ENCODE measurements around the gene SGIP1. TPM values are rescaled to one million over a fixed set of nuclear protein-coding genes. Genes with fewer than 3 reads are reported as not detected.

Gene SGIP1
- total and polyA plus RNA-seq, 2 of the 8 experiments (the other 6 are each of a cell fraction or from before 2014, with no cell fraction given) = 1.4 to 2.1 TPM

GRCh38 chr1:66685670-66686069 is 151.7 kb downstream of the SGIP1 start:
- POLR2A ChIA-PET (ENCODE audit: partially characterized antibody) = no interaction called here
- no peak for TF ChIP-seq RAD21 (IDR thresholded peaks at IDR 0.05 in 1 of 2, conservative IDR thresholded peaks at IDR 0.05 in 1 of 2; ENCODE audit: low read depth in 2 of 2, low read length in 2 of 2)
- TF ChIP-seq CHD1 (IDR thresholded peaks at IDR 0.05; ENCODE audit: low read depth, low read length) = no peak
- TF ChIP-seq ATF2 (IDR thresholded peaks at IDR 0.05; ENCODE audit: low read length) = no peak
- no peak for TF ChIP-seq PHF8 (conservative IDR thresholded peaks at IDR 0.05; ENCODE audit: low read depth, low read length)
- no peak for TF ChIP-seq EZH2 (IDR thresholded peaks at IDR 0.05; ENCODE audit: low read depth, low read length, severe bottlenecking)
- TF ChIP-seq SIRT6 (IDR thresholded peaks at IDR 0.05; ENCODE audit: low read length) = no peak
- TF ChIP-seq RBBP5 (IDR thresholded peaks at IDR 0.05; ENCODE audit: borderline replicate concordance, low read depth, low read length) = no peak
- no peak for TF ChIP-seq NANOG (IDR thresholded peaks at IDR 0.05; ENCODE audit: insufficient read depth, low read depth, low read length, poor library complexity, severe bottlenecking)
- no peak for TF ChIP-seq RXRA (IDR thresholded peaks at IDR 0.05; ENCODE audit: insufficient read depth, low read depth, low read length)
- no peak for TF ChIP-seq USF2 (IDR thresholded peaks at IDR 0.05; ENCODE audit: low read length)
- TF ChIP-seq BACH1 (IDR thresholded peaks at IDR 0.05; ENCODE audit: low read length) = no peak

More at GRCh38 chr1:66685670-66686069, 151.7 kb downstream of the SGIP1 start:
- no peaks in the 10 kb centered on the region for H4K20me1 ChIP-seq (replicated peaks in 1 of 2; ENCODE audit: control insufficient read depth in 1 of 2, insufficient read depth in 2 of 2, low read length in 2 of 2)
- H3K23me2 ChIP-seq (ENCODE audit: low read depth, low read length) = no peaks in the 10 kb centered on the region
- no peaks in the 10 kb centered on the region for H3K27me3 ChIP-seq (replicated peaks in 1 of 4; ENCODE audit: control insufficient read depth in 3 of 4, extremely low read depth in 1 of 4, insufficient read depth in 3 of 4, low read length in 3 of 4)
- H2AK5ac ChIP-seq (ENCODE audit: low read depth, low read length) = no peak overlapping the region
- no peak overlapping the region for H2BK12ac ChIP-seq (ENCODE audit: low read depth, low read length)
- no peak overlapping the region for H3K4me2 ChIP-seq (ENCODE audit: insufficient read depth in 1 of 2, low read depth in 2 of 2, low read length in 2 of 2)
- no peak overlapping the region for H3K18ac ChIP-seq (ENCODE audit: extremely low read depth, low read length)
- H3K56ac ChIP-seq (replicated peaks; ENCODE audit: insufficient read length, low read depth, low read length) = no peak overlapping the region
- 96% methylated on average over 1 of the region's 1 CpG; no CpG with 5 or more reads in 1 of the 2 experiments for WGBS, 2 experiments (ENCODE audit: extremely low coverage in 1 of 2, insufficient coverage in 1 of 2, insufficient read length in 1 of 2, insufficient replicate concordance in 2 of 2, low coverage in 1 of 2, low lambda C conversion rate in 2 of 2, missing lambda C conversion rate in 1 of 2)
- H4K5ac ChIP-seq (ENCODE audit: insufficient read length, low read depth, low read length) = no peak overlapping the region
- no peak overlapping the region for H3K9ac ChIP-seq (replicated peaks in 1 of 4; ENCODE audit: extremely low read depth in 1 of 4, low read depth in 3 of 4, low read length in 3 of 4)
- no peak overlapping the region for H2BK5ac ChIP-seq (ENCODE audit: low read depth, low read length)
- CTCF ChIA-PET (ENCODE audit: partially characterized antibody) = no interaction called here
- no peak overlapping the region for H3K27ac ChIP-seq (ENCODE audit: low read depth, low read length)
- no peak overlapping the region for H3K4ac ChIP-seq (replicated peaks; ENCODE audit: insufficient read length, low read depth, low read length)
- no peaks in the 10 kb centered on the region for H3K79me2 ChIP-seq (ENCODE audit: control insufficient read depth in 1 of 2, insufficient read depth in 2 of 2, low read length in 2 of 2)
- DNase-seq (ENCODE audit: low read depth in 1 of 2, low spot score in 2 of 2) (no peak), FAIRE-seq (no peak)
- H3K36me3 ChIP-seq (ENCODE audit: control insufficient read depth in 2 of 4, insufficient read depth in 4 of 4, low read length in 3 of 4) = no peaks in the 10 kb centered on the region
- H4K8ac ChIP-seq (ENCODE audit: extremely low read depth, insufficient read depth, low read length) = no peak overlapping the region
- H3K4me3 ChIP-seq (ENCODE audit: extremely low read depth in 1 of 4, insufficient read depth in 2 of 4, low read depth in 3 of 4, low read length in 4 of 4) = no peak overlapping the region
- H3K14ac ChIP-seq (ENCODE audit: insufficient read length) = no peak overlapping the region
- no peak overlapping the region for H2AFZ ChIP-seq (ENCODE audit: low read length)
- no peak overlapping the region for H2BK20ac ChIP-seq (ENCODE audit: low read length)
- no peak overlapping the region for H2BK120ac ChIP-seq (replicated peaks; ENCODE audit: low read depth, low read length)
- peaks cover 0 to 2% (median 0%) of the 10 kb centered on the region in 4 experiments; a peak in 1 of 7 replicates for H3K4me1 ChIP-seq (replicated peaks in 1 of 4; ENCODE audit: control insufficient read depth in 3 of 4, insufficient read depth in 4 of 4, low read length in 3 of 4)
- no peaks in the 10 kb centered on the region for H3K79me1 ChIP-seq (ENCODE audit: low read depth, low read length)
- no peaks in the 10 kb centered on the region for H3K9me3 ChIP-seq (ENCODE audit: insufficient read depth in 2 of 2, low read depth in 1 of 2, low read length in 1 of 2)
- no peak overlapping the region for H4K91ac ChIP-seq (replicated peaks; ENCODE audit: insufficient read length, low read length)
- H2BK15ac ChIP-seq (ENCODE audit: low read length) = no peak overlapping the region
- no peak overlapping the region for H3K23ac ChIP-seq (ENCODE audit: insufficient read length)
